GM18498 (cell line): ENCODE data around the gene CRTAC1.

Experiments
- ATAC-seq: cut with Tn5 transposase; IDR thresholded peaks from one replicate; pipeline ENCODE4 v1.9.1; 2021; ENCODE audit warnings: mild to moderate bottlenecking, moderate library complexity; ENCODE audit not compliant: unreplicated experiment

CRTAC1 gene

DNA sequence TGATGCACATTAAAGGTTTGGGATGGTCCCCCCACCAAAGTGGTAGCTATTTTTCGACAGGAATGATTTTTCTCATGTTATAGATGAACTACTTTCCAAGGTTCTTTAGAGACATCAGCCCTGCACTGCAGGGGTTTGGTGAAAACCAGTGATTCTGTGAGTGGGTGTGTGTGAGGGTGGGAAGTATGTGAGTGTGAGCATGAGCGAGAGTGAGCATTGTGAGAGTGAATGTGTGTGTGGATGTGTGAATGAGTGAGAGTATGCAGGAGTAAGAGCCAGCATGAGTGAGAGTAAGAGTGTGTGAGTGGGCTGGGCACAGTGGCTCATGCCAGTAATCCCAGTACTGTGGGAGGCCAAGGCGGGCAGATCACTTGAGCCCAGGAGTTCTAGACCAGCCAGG is 105.7 kb downstream of the CRTAC1 start:
- ATAC-seq, result no peak

DNA sequence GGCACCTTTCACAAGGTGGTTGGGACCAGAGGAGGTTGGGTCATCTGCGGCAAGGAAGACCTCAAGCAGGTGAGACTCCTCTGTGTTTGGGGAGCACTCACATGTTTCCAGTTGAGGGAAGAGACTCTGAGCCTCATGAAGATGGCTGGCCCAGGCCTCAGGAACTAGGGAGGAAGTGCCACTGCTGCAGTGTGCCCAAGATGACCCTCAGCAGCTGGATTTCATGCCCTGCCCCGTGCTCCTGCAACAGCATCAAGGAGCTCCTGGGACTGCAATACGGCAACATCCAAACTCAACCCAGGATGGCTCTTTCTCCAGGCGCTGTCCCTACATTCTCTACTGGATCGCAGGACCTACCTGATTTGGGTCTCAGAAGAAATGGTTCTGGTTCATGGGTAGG is 106.9 kb downstream of the CRTAC1 start:
- ATAC-seq, result no peak

DNA sequence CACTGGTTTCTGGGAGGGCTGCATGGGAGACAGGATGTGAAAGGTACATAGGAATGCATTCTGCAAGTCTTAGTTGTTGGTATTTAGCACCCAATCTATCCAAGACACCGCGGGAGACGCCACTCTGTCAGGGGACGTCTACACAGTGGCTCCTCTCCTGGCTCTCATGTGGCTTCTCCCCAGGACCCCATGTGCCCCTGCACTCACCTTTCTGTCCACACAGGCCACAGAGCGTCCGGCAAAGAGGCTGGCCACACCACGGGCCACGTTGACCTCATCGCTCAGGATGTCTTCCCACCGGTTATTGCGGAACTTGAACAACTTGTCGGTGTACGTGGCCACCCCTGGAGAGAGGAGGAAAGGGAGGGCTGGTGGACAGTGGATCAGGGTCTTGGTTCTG is 107.4 kb downstream of the CRTAC1 start:
- no peak for ATAC-seq

DNA sequence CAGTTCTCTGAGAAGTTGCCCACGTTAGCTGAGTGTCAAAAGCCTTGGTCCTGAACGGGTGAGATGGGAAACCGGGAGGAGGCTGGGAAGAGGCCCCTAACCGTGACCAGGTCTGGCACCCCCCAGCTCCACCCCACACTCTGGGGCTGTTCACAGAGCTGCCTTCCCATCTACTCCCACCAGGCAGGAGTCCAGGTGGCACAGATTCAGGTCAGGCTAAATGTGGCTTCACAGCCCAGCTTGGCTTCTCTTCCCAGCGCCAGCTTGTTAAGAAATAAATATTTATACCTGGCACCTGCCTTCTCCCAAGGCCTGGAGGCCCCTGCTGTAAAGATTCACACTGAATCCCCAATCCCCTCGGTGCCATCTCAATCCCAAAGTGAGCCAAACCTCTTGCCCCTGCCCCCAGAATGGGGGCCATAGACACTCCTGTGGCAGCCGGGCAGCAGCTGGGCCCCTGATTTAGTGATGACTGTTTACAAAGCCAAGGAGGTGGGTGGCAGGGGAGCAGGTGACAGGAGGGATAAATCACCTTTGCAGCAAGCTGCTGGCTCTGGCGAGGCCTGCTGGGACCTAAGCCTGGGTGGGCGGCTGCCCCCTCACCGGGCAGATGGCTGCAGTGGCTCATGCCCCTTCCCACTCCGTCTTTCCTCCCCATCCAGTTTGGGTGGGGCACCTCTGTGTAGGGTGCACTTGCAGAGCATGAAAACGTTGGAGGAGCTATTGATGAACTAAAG is 108.2 kb downstream of the CRTAC1 start:
- no peak for ATAC-seq

DNA sequence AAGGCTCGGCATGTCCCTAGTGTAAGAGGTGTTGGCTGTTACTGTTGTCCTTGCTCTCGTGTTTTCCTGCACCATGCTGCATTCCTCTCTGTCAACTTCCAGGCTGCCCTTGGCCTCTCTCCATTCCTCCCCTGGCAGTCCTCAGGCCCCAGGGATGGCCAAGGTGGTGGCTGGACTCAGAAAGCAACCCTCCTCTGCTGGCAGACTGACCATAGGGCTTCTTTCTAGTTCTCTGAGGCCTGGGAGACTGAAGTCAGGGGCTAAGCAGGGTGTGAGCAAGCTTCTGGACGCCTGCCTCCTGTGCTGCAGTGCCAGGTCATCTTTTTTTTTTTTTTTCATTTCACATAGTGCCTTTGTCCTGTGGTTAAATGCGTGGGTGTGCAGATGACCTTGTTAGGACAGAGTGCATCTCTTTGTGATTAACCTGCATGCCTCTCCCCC is 108.8 kb downstream of the CRTAC1 start:
- no peak for ATAC-seq

DNA sequence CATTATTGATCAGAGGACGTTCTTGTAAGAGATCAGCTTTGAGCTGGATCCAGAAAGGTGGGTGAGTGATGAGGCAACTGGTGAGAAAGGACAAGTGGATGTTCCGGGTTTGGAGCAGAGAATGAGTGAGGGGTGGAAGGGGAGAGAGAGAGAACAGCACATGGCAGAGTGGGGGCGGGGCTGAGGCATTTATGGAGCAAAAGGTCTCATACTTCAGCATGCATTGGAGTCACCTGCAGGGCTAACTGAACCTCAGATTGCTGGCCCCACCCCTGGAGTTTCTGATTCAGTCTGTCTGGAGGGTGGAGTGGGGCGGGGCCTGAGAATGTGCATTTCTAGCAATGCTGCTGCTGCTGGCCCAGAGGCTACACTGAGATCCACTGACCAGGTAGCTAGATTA is 109.6 kb downstream of the CRTAC1 start:
- ATAC-seq, result no peak

GRCh38 chr10:97919012-97919411 is 111.4 kb downstream of the CRTAC1 start:
- no peak for ATAC-seq

GRCh38 chr10:97916586-97916985 is 113.8 kb downstream of the CRTAC1 start:
- ATAC-seq, result no peak

DNA sequence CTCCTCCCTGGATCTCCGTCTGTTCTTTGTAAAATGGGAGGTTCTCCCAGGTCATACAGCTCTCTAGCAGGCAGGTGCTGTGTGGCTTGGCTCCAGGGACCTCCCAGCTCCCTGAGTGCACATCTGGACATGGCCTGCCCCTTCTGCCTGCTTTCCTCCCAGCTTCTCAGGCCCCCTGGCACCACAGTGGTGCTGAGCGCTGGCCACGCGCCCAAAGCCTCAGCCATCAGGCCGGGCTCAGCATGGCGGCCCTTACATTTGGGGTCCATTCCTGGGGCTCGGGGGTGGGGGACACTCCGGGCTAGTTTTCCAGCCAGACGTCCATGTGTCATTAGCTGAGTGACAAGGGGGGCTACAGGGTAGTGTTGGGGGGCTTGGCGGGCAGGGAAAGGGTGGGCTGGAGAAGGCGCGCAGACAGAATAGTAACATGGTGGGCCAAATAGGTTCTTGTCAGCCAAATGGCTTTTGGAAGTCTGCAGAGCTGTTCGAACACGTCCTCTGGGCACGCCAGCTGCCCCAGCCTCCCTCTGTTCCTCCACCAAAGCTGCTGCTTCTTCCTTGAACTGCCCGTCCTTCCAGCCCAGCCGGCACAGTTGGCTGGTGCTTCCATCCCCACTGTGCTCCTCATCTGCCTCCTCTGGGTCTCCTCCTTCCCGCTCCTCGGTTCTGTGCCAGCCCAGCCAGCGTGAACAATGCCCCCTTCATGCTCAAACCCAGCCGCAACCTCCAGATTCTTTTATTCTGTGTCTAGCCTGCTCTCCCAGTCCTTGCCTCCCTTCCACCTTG is 114.9 kb downstream of the CRTAC1 start:
- no peak for ATAC-seq

- peak; percentile 81 for ATAC-seq
These were observed 115.6 kb downstream of the CRTAC1 start for GRCh38 chr10:97914837-97915211.

DNA sequence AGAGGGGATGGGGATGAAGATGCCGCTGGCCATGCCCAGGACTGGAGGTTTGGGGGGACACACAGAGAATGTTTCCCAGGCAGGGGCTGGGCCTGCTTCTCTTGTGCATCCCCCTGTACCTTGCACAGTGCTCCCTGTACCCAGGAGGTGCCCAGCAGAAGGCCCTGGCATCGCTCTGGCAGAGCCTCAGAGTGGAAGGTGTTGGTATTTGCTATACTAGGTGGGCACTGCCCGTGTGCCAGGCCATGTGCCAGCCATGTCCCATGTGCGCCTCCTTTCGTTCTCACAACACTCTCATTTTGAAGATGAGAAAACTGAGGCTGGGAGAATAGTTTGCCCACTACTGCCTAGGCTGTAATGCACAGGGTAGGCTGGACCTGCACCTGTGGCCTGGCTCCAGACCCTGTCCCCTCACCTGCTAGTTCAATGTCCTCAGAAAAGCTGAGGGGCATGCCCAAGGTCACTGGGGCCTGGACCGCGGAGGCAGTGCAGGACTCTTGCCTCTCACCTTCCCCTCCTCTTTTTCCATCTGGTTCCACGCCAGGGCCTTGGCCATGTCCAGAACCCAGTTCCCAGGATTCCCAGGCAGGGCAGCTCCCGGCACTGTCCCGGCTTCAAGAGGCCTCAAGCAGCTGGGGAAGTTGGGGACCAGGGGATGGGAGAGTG is 116.1 kb downstream of the CRTAC1 start:
- ATAC-seq, result peak; percentile 10

DNA sequence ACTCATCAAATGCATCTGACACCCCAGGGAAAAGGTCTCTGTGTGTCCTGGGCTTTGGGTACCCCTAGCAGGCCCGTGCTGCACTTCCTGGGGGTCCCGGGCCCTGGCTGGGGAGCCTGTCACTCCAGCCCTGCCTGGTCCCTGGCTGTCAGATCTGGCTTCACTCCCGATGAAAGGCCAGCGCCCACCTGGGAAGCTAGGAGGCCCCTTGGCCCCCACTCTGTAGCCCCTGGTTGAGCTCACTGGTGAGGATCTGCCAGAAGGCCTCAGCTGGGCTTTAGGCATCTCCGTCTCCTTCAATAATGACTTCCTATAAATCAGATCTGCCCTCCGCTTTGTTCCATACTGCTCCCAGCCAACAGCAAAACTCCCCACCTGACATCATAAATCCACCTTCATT is 116.8 kb downstream of the CRTAC1 start:
- ATAC-seq, result no peak

GRCh38 chr10:97913193-97913592 is 117.2 kb downstream of the CRTAC1 start:
- no peak for ATAC-seq

GRCh38 chr10:97911217-97911616 is 119.2 kb downstream of the CRTAC1 start:
- no peak for ATAC-seq

GRCh38 chr10:97910661-97911060 is 119.8 kb downstream of the CRTAC1 start:
- ATAC-seq, result no peak

- ATAC-seq, result no peak
These were observed 122.6 kb downstream of the CRTAC1 start for GRCh38 chr10:97907830-97908229.

DNA sequence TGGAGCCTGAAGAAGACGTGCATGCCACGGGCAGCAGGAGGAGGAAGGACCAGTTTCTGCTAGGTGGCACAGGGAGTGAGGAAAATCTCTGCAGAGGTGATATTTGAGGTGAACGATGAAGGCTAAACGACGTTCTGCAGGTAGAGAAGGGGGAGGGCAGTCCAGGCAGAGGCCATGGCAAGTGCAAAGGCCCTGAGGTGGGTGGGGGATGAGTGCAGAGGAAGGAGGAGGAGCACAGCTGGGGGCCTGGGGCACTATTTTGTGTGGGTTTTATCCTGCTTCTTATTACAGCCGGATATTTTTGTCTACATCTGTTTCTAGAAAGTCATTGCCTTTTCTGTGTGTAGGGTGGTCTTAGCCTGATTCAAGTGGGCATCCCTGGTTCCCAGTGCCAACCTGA is 123.2 kb downstream of the CRTAC1 start:
- ATAC-seq, result no peak

DNA sequence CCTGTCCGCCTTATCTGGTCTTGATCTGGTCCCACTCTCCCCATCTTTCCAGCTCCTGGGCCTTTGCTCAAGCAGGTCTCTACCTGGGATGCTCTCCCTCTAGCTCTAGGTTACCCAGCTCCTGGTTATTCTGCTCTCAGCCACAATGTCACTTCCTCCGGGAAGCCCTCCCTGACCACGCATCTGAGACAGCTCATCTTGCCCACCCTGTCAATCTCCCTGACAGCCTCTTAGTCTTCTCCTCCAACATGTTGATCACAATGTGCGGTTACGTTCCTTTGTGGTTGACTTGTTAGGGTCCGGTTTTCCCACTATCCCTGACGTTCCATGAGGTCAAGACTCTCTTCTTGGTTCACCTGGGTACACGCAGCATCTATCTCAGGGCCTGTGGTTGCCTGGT is 125.1 kb downstream of the CRTAC1 start:
- no peak for ATAC-seq

DNA sequence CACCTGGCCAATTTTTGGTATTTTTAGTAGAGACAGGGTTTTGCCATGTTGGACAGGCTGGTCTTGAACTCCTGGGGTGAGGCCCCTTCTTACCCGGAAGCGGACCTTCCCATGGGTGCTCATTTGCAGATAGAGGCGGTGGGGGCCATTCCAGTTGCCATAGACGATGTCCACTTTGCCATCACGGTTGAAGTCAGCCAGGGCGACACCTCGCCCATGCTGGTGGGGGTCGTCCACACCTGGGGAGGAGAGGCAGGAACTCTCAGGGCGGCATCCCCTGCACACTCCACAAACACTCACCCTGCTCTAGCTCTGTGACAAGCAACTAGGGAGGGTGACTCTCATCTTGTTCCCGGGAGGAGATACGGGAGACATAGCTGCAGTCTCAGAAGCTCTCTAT is 125.8 kb downstream of the CRTAC1 start:
- ATAC-seq, result no peak

DNA sequence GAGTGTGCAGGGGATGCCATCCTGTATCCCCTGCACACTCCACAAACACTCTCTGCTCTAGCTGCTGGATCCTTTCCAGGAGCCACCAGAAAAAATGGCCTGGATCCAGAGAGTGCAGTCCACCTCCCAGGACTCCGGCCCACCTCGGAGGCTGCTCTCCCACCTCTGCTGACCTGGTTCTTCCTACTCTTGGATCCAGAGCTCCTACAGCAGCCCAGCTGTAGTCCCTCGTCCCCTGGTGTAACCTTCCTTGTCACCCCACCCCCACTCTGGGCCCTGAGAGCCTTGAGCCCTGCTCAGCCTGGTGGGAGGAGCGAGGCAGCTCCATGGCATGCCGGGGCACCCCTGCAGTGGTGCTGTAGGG is 126.4 kb downstream of the CRTAC1 start:
- no peak for ATAC-seq

GRCh38 chr10:97903128-97904017 is 127.0 kb downstream of the CRTAC1 start:
- ATAC-seq, result no peak
